ENCODE measurements around the gene IPO4. TPM values are rescaled to one million over a fixed set of nuclear protein-coding genes. Genes with fewer than 3 reads are reported as not detected.

Gene IPO4
- total RNA-seq, 4 donors from 2014 or later, result 32.9 to 55.1 (median 40.4) TPM

DNA sequence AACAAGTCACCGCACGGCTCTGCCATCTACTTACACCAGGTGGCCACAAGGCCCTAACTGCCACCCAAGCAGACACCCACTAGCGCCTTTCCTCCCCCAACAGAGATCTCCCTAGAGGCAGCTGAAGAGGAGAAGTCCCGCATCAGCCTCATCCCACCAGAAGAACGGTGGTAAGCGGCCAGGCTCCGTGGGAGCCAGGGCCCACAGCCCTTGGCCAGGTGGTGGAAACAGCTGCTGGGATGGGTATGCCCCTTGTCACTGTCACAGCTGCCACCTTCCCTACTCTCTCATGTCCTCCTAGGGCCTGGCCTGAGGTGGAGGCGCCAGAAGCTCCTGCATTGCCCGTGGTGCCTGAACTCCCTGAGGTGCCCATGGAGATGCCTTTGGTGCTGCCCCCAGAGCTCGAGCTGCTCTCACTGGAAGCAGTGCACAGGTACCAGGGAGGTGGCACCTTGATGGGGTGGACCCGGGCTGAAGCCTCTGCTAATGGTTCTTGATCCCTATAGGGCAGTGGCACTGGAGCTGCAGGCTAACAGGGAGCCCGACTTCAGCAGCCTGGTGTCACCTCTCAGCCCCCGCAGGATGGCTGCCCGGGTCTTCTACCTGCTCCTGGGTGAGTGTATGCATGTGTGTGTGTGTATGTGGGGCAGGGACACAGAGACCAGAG, 9.2 kb downstream of the IPO4 start:
- H3K27me3 ChIP-seq, result no peaks in the 10 kb centered on the region
- H3K4me3 ChIP-seq, result no peak overlapping the region
- intact Hi-C loops (cut with DNase I), result no loop called here
- 89 to 100% methylated on average over 2 to 9 of the region's 14 CpGs for WGBS, 2 donors
- TF ChIP-seq, protein P1, sequence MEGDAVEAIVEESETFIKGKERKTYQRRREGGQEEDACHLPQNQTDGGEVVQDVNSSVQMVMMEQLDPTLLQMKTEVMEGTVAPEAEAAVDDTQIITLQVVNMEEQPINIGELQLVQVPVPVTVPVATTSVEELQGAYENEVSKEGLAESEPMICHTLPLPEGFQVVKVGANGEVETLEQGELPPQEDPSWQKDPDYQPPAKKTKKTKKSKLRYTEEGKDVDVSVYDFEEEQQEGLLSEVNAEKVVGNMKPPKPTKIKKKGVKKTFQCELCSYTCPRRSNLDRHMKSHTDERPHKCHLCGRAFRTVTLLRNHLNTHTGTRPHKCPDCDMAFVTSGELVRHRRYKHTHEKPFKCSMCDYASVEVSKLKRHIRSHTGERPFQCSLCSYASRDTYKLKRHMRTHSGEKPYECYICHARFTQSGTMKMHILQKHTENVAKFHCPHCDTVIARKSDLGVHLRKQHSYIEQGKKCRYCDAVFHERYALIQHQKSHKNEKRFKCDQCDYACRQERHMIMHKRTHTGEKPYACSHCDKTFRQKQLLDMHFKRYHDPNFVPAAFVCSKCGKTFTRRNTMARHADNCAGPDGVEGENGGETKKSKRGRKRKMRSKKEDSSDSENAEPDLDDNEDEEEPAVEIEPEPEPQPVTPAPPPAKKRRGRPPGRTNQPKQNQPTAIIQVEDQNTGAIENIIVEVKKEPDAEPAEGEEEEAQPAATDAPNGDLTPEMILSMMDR (IDR thresholded peaks at IDR 0.05), result no peak
- no peak for TF ChIP-seq POLR2A (IDR thresholded peaks at IDR 0.05)
- peaks cover 0 to 12% (median 9%) of the 10 kb centered on the region in 3 donors for H3K4me1 ChIP-seq
- peak overlapping the region in 3 of 4 donors; percentile 64 to 83 (median 74) for H3K27ac ChIP-seq
- peaks cover 34 to 86% (median 54%) of the 10 kb centered on the region in 3 donors for H3K36me3 ChIP-seq
- DNase-seq, result no peak
- H3K9me3 ChIP-seq, result no peaks in the 10 kb centered on the region

DNA sequence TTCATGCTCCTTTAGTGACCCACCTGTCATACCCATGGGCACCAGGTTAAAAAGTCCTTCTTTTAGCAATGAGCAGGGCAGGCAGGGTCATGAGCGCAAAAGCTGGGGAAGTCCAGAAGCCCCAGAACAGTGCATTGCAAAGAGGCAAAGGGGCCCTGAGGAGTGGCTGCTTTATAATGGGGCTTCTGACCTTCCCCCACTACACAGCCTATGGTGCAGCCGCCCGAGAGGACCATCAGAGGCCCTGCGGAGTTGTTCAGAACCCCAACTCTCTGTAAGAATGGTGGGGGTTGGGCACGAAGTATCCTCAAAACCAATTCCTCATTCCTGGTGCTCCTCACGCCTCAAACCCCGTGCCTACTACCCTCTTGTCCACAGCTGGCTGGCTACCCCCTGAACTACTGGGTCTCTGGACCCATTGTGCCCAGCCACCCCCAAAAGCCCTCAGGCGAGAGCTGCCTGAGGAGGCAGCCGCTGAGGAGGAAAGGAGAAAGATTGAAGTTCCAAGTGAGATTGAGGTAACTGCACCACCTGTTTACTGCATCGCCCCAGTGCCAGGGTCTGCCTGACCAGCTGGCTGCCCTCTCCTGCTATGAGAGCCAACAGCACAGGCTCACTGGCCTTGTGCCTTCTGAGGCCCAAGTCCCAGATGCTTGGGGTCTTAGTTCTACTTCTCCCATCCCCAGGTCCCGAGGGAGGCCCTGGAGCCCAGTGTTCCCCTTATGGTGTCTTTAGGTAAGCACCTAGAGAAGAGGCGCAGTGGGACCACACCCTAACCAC, 10.0 kb downstream of the IPO4 start:
- intact Hi-C loops (cut with DNase I), result no loop called here
- peak overlapping the region in 1 of 4 donors; percentile 74 for H3K27ac ChIP-seq
- 82 to 95% methylated on average over 7 to 8 of the region's 12 CpGs for WGBS, 2 donors
- no peak for DNase-seq
- no peak for TF ChIP-seq POLR2A (IDR thresholded peaks at IDR 0.05)
- TF ChIP-seq, protein P1 (IDR thresholded peaks at IDR 0.05), result no peak
- H3K4me1 ChIP-seq, result peaks cover 0 to 12% (median 9%) of the 10 kb centered on the region in 3 donors
- peaks cover 29 to 78% (median 46%) of the 10 kb centered on the region in 3 donors for H3K36me3 ChIP-seq
- H3K27me3 ChIP-seq, result no peaks in the 10 kb centered on the region
- no peaks in the 10 kb centered on the region for H3K9me3 ChIP-seq
- no peak overlapping the region for H3K4me3 ChIP-seq

DNA sequence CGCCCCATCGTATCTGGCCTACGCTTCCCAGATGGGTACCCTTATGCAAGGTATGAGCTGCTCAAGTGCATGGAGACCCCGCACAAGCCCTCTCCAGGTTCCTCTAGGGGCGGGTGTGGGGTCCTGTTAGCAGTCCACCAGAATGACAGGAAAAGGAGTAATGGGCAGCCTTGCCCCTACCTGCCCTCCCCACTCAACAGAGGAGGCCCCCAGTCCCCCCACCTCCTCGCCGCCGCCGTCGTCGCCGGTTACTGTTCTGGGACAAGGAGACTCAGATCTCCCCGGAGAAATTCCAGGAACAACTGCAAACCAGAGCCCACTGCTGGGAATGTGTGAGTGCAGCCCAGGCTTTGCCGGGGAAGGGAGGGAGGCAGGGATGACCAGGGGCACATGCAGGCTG, 10.7 kb downstream of the IPO4 start:
- no peak overlapping the region for H3K27ac ChIP-seq
- DNase-seq, result no peak
- peaks cover 0 to 12% (median 9%) of the 10 kb centered on the region in 3 donors for H3K4me1 ChIP-seq
- H3K36me3 ChIP-seq, result peaks cover 22 to 78% (median 39%) of the 10 kb centered on the region in 3 donors
- no peak overlapping the region for H3K4me3 ChIP-seq
- H3K27me3 ChIP-seq, result no peaks in the 10 kb centered on the region
- intact Hi-C loops (cut with DNase I), result no loop called here
- WGBS, 2 donors, result 93% methylated on average over 4 to 10 of the region's 14 CpGs
- H3K9me3 ChIP-seq, result no peaks in the 10 kb centered on the region
- no peak for TF ChIP-seq POLR2A (IDR thresholded peaks at IDR 0.05)

DNA sequence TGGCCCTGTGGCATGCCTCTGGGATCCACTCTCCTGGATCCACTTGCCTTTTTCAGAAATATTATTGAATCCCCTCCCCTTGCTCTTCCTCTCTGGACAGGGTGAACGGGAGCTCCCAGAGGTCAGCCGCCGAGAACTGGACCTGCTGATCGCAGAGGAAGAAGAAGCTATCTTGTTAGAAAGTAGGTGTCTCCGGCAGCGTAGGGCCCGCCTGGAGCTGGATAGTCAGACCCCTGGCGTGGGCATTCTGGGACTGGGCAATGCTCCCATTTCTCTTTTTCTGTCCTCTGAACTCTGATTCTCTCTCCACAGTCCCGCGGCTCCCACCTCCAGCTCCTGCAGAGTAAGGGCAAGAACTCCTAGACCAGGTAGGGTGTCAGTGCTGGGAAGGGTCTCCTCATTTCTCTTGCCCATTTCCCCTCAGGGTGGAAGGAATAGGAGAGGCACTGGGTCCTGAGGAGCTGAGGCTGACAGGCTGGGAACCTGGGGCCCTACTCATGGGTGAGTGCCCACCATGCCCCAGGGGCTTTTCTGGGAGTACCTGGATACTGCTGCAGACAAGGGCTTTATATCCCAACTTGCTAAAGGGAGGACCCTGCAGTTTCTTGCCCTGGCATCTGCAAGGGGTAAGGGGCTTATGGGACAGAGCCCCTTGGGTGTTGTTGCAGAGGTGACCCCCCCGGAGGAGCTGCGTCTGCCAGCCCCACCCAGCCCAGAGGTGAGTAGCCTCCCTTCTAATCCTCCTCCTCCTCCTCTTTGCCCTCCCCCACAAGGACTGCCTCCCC, 11.4 kb downstream of the IPO4 start:
- no peak overlapping the region for H3K27ac ChIP-seq
- WGBS, 2 donors, result 89 to 90% methylated on average over 8 of the region's 12 CpGs
- no peak for DNase-seq
- intact Hi-C loops (cut with DNase I), result no loop called here
- peaks cover 0 to 17% (median 9%) of the 10 kb centered on the region in 3 donors for H3K4me1 ChIP-seq
- TF ChIP-seq POLR2A (IDR thresholded peaks at IDR 0.05), result no peak
- TF ChIP-seq, protein P1 (IDR thresholded peaks at IDR 0.05), result no peak
- H3K27me3 ChIP-seq, result no peaks in the 10 kb centered on the region
- H3K36me3 ChIP-seq, result peaks cover 17 to 71% (median 36%) of the 10 kb centered on the region in 3 donors
- no peaks in the 10 kb centered on the region for H3K9me3 ChIP-seq
- H3K4me3 ChIP-seq, result no peak overlapping the region

DNA sequence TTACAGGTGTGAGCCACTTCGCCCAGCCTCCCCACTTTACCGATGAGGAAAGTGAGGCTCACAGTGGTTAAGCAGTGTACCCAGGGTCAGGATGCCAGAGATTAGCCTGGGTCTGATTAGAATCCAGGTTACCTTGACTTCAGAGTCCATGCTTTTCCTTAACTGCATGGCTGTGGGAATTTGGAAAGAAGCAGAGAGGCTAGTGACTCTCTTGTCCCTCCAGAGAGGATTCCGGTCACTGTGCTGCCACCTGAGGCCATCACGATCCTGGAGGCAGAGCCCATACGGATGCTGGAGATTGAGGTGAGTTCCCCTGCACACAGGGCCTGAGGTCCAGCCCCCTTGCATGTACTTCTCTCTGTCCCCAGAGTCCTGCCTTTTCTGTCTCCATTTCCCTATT, 12.0 kb downstream of the IPO4 start:
- Histone ChIP-seq H3K27ac (no peak overlapping the region), H3K27me3 (no peaks in the 10 kb centered on the region), H3K4me1 (peaks cover 0 to 23% (median 12%) of the 10 kb centered on the region in 3 donors), H3K36me3 (peaks cover 11 to 65% (median 35%) of the 10 kb centered on the region in 3 donors), H3K4me3 (no peak overlapping the region), H3K9me3 (no peaks in the 10 kb centered on the region)
- intact Hi-C loops (cut with DNase I), result no loop called here
- 91 to 100% methylated on average over 1 to 5 of the region's 5 CpGs for WGBS, 2 donors
- no peak for TF ChIP-seq POLR2A (IDR thresholded peaks at IDR 0.05)
- TF ChIP-seq, protein P1 (IDR thresholded peaks at IDR 0.05), result no peak
- DNase-seq, result no peak
